DND-41 (cell line): ENCODE data around the gene TOMM20.

ENCODE experiments used
- ATAC-seq: fragments of 200-7000 bp; cut with Tn5 transposase; 3 replicates; pipeline ENCODE4 v1.9.1; 2021; ENCODE audit warnings: low read depth; ENCODE audit not compliant: insufficient read depth
- DNase-seq: peaks from one replicate; pipeline ENCODE4 v3.0.0-alpha.2; 2020
- H2AFZ ChIP-seq: 2 replicates; pipeline ENCODE4 v1.6.0; 2012; ENCODE audit warnings: low read depth, low read length
- H3K27ac ChIP-seq: 2 replicates; pipeline ENCODE4 v1.5.1; 2012; ENCODE audit warnings: low read length, inconsistent platforms
- H3K27me3 ChIP-seq: fragments of 200-600 bp; sonication (generic); 2 replicates; pipeline ENCODE4 v1.6.0; 2012; ENCODE audit warnings: low read length, mild to moderate bottlenecking, inconsistent platforms; ENCODE audit not compliant: insufficient read depth, poor library complexity
- H3K36me3 ChIP-seq: 2 replicates; pipeline ENCODE4 v1.5.1; 2012; ENCODE audit warnings: low read length, inconsistent platforms; ENCODE audit not compliant: insufficient read depth
- H3K4me1 ChIP-seq: 2 replicates; pipeline ENCODE4 v1.5.1; 2012; ENCODE audit warnings: mild to moderate bottlenecking, low read length; ENCODE audit not compliant: insufficient read depth
- H3K4me2 ChIP-seq: 2 replicates; pipeline ENCODE4 v1.6.0; 2012; ENCODE audit warnings: mild to moderate bottlenecking, moderate library complexity, low read length, inconsistent platforms; ENCODE audit not compliant: insufficient read depth
- H3K4me3 ChIP-seq, 2 experiments: fragments of 200-600 bp in 1 of 2; shearing (Covaris generic) in 1 of 2; 2 replicates each; pipeline ENCODE4 v1.5.1; 2012 to 2016; ENCODE audit warnings: inconsistent platforms in 2 of 2, low read length in 2 of 2, mild to moderate bottlenecking in 2 of 2, low read depth in 1 of 2, moderate library complexity in 1 of 2
- H3K79me2 ChIP-seq: 2 replicates; pipeline ENCODE4 v1.6.0; 2012; ENCODE audit warnings: low read length, inconsistent platforms; ENCODE audit not compliant: insufficient read depth
- H3K9ac ChIP-seq: 2 replicates; pipeline ENCODE4 v1.6.0; 2012; ENCODE audit warnings: low read depth, mild to moderate bottlenecking, inconsistent platforms, low read length, moderate library complexity
- H3K9me3 ChIP-seq: 2 replicates; pipeline ENCODE4 v1.5.1; 2012; ENCODE audit warnings: low read length, moderate library complexity, mild to moderate bottlenecking, inconsistent platforms; ENCODE audit not compliant: insufficient read depth, severe bottlenecking
- H4K20me1 ChIP-seq: 2 replicates; pipeline ENCODE4 v1.6.0; 2012; ENCODE audit warnings: low read length; ENCODE audit not compliant: insufficient read depth
- EZH2 ChIP-seq: IDR thresholded peaks from 3 replicates; pipeline ENCODE4 v1.6.1; 2012; ENCODE audit warnings: borderline replicate concordance, low read depth, mild to moderate bottlenecking, moderate library complexity, low read length, inconsistent platforms; ENCODE audit not compliant: severe bottlenecking
- TF ChIP-seq, protein P1 (sequence below): IDR thresholded peaks from 2 replicates; pipeline ENCODE4 v1.5.1; 2012; ENCODE audit warnings: borderline replicate concordance, low read length, moderate library complexity, mild to moderate bottlenecking; ENCODE audit not compliant: poor library complexity, severe bottlenecking; ENCODE audit errors: extremely low read depth

The TOMM20 gene

DNA sequence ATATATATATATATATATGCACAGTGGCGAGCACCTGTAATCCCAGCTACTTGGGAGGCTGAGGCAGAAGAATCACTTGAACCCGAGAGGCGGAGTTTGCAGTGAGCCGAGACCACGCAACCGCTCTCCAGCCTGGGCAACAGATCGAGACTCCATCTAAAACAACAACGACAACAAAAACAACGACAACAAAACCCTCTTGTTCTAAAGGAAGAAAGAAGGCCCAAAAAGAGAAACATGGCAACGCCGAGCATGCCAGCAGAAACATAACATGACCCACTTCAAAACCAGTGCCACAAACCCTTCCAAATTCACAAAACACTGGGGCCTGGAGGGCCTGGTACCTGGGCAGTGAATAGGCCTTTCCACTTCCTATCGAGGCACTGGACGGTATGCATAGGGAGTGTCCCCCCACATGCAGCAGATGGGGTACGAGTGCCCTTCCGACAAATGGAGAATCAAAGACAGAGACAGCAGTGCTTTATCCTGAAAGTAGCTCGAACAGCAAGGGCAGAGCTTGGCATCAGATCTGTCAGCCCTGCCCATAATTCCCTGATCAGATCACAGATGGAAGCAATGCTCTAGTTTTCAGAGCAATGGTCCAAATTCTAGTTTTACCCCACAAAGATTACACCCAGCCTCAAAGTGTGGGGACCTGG, 52.0 kb downstream of the TOMM20 start:
- no peaks in the 10 kb centered on the region for H3K9me3 ChIP-seq
- H4K20me1 ChIP-seq: no peaks in the 10 kb centered on the region
- no peaks in the 10 kb centered on the region for H3K27me3 ChIP-seq
- H2AFZ ChIP-seq: no peak overlapping the region
- H3K4me1 ChIP-seq: no peaks in the 10 kb centered on the region
- H3K4me2 ChIP-seq: no peak overlapping the region
- H3K4me3 ChIP-seq: no peak overlapping the region
- no peak overlapping the region for H3K9ac ChIP-seq
- TF ChIP-seq, protein P1, sequence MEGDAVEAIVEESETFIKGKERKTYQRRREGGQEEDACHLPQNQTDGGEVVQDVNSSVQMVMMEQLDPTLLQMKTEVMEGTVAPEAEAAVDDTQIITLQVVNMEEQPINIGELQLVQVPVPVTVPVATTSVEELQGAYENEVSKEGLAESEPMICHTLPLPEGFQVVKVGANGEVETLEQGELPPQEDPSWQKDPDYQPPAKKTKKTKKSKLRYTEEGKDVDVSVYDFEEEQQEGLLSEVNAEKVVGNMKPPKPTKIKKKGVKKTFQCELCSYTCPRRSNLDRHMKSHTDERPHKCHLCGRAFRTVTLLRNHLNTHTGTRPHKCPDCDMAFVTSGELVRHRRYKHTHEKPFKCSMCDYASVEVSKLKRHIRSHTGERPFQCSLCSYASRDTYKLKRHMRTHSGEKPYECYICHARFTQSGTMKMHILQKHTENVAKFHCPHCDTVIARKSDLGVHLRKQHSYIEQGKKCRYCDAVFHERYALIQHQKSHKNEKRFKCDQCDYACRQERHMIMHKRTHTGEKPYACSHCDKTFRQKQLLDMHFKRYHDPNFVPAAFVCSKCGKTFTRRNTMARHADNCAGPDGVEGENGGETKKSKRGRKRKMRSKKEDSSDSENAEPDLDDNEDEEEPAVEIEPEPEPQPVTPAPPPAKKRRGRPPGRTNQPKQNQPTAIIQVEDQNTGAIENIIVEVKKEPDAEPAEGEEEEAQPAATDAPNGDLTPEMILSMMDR: no peak
- no peak for TF ChIP-seq EZH2
- DNase-seq (no peak), ATAC-seq (no peak)
- no peak overlapping the region for H3K27ac ChIP-seq
- no peaks in the 10 kb centered on the region for H3K79me2 ChIP-seq
- H3K36me3 ChIP-seq: no peaks in the 10 kb centered on the region

DNA sequence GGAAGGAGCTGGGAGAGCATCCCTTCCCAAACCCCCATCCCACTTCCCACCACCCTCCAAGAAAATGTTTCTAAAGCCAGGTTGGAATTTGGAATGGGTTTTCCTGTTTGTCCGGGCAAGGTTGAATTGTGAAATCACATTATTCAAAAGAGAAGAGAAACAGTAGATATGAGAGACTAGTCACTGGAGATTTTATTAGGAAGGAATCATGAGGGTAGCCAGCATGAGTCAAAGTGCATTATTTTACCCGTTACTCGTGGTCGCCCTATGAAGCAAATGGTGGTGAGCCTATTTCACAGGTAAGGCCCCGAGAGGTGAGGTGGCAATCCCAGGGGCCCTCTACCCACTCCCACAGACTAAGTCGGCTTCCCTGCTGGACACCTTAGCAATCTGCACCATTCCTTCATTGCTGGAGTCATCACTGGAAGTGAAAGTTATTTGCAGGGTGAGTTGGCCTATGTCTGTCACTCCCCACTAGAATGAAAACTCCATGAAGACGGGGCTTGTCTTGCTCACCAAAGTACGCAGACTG, 52.8 kb downstream of the TOMM20 start:
- Histone ChIP-seq H3K27ac (no peak overlapping the region), H3K36me3 (no peaks in the 10 kb centered on the region), H3K4me2 (no peak overlapping the region), H3K79me2 (no peaks in the 10 kb centered on the region), H3K27me3 (no peaks in the 10 kb centered on the region), H3K4me1 (no peaks in the 10 kb centered on the region), H3K9me3 (no peaks in the 10 kb centered on the region), H4K20me1 (no peaks in the 10 kb centered on the region), H3K9ac (no peak overlapping the region), H2AFZ (no peak overlapping the region), H3K4me3 (no peak overlapping the region)
- TF ChIP-seq, protein P1: no peak
- TF ChIP-seq EZH2: no peak
- DNase-seq (no peak), ATAC-seq (no peak)

DNA sequence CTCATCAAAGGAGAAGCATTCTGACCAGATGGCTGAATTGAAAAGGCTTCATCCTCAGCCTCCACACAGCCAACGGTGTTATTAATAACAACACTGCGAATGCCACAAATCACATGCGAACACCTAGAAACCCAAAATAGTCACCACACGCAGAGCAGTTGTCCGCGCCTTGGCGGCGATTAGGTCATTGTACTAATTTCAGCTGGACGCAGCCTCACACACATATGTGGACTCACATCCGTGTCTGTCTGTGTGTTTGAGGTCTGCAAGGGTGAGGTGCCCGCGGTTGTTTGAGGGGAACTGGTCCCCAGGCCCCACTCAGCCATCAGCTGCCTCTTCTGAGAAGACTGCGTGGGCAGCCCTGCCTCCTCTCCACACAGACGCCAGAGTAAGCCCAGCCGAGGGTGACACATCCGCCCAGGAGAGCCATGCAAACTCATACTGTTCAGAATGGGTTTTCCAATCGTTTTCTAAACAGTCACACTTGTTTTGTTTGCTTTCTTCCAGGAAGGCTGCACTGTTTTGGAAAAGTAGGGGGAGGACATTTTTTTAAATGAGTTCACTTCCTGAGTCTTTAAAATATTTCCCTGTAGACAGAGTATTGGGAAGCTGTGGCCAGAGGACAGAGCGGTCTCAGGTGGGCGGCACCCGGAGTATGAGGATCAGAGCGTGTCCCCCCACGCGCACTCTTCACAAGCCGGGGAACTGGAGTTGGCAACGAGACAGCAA, 53.4 kb downstream of the TOMM20 start:
- Histone ChIP-seq H2AFZ (no peak overlapping the region), H3K4me1 (no peaks in the 10 kb centered on the region), H3K27me3 (no peaks in the 10 kb centered on the region), H3K79me2 (no peaks in the 10 kb centered on the region), H3K4me3 (no peak overlapping the region), H4K20me1 (no peaks in the 10 kb centered on the region), H3K9ac (no peak overlapping the region), H3K27ac (no peak overlapping the region), H3K36me3 (no peaks in the 10 kb centered on the region), H3K9me3 (no peaks in the 10 kb centered on the region), H3K4me2 (no peak overlapping the region)
- DNase-seq (no peak), ATAC-seq (no peak)
- no peak for TF ChIP-seq EZH2
- TF ChIP-seq, protein P1: no peak
